PC-3 (cell line): ENCODE results near the gene ABCC12. TPM values are rescaled to one million over a fixed set of nuclear protein-coding genes. Genes with fewer than 3 reads are reported as not detected.

Experiments used
- ATAC-seq: fragments of 200-7000 bp; cut with Tn5 transposase; 2 replicates; pipeline ENCODE4 v1.9.1; 2020; ENCODE audit warnings: mild to moderate bottlenecking, moderate library complexity
- BruUV-seq: library from RNA; stranded (reverse); fragments of 400-500 nt; replicated peaks from 2 replicates; lab custom pipeline; 2021; lab: Mats Ljungman, UMichigan
- CTCF ChIA-PET: fragments of 300-600 bp; sonication (Branson Sonifier 250); formaldehyde crosslinking; loops from one replicate; lab custom pipeline; 2022; ENCODE audit warnings: antibody characterized with exemption; lab: Charles Lee
- POLR2A ChIA-PET: fragments of 300-600 bp; sonication (Branson Sonifier 250); formaldehyde crosslinking; loops from one replicate; lab custom pipeline; 2022; ENCODE audit warnings: antibody characterized with exemption; ENCODE audit not compliant: unreplicated experiment; lab: Charles Lee
- DNase-seq: peaks from one replicate; pipeline ENCODE4 v3.0.0-alpha.2; 2015
- H2AFZ ChIP-seq: fragments of 300-600 bp; sonication (generic); 2 replicates; pipeline ENCODE4 v1.6.0; 2016; ENCODE audit warnings: antibody characterized with exemption, low read length
- H3F3A ChIP-seq: fragments of 300-600 bp; sonication (generic); one replicate; pipeline ENCODE4 v1.6.0; 2017; ENCODE audit warnings: antibody characterized with exemption, low read length, control low read depth, mild to moderate bottlenecking; ENCODE audit not compliant: unreplicated experiment
- H3K27ac ChIP-seq: fragments of 300-600 bp; sonication (generic); 2 replicates; pipeline ENCODE4 v1.5.1; 2016; ENCODE audit warnings: mild to moderate bottlenecking, low read length
- H3K27me3 ChIP-seq: fragments of 300-600 bp; sonication (generic); 2 replicates; pipeline ENCODE4 v1.6.1; 2016; ENCODE audit warnings: low read length, mixed read lengths
- H3K36me3 ChIP-seq: fragments of 300-600 bp; sonication (generic); 2 replicates; pipeline ENCODE4 v1.6.1; 2016; ENCODE audit warnings: low read depth, mixed run types, low read length, mixed read lengths
- H3K4me1 ChIP-seq: fragments of 300-600 bp; sonication (generic); 2 replicates; pipeline ENCODE4 v1.5.1; 2016; ENCODE audit warnings: low read length; ENCODE audit not compliant: insufficient read depth
- H3K4me2 ChIP-seq: fragments of 300-600 bp; sonication (generic); 2 replicates; pipeline ENCODE4 v1.6.0; 2016; ENCODE audit warnings: low read length
- H3K4me3 ChIP-seq: fragments of 300-600 bp; sonication (generic); 2 replicates; pipeline ENCODE4 v1.5.1; 2016; ENCODE audit warnings: mild to moderate bottlenecking, low read length, mixed read lengths
- H3K79me2 ChIP-seq: fragments of 300-600 bp; sonication (generic); 2 replicates; pipeline ENCODE4 v1.6.1; 2017; ENCODE audit warnings: low read length, mixed read lengths
- H3K9ac ChIP-seq: fragments of 300-600 bp; sonication (generic); 2 replicates; pipeline ENCODE4 v1.6.0; 2016; ENCODE audit warnings: mild to moderate bottlenecking, low read length
- H3K9me2 ChIP-seq: fragments of 300-600 bp; sonication (generic); replicated peaks from 2 replicates; pipeline ENCODE4 v1.6.1; 2016; ENCODE audit warnings: mixed run types, low read length, mixed read lengths
- H3K9me3 ChIP-seq: fragments of 300-600 bp; sonication (generic); 2 replicates; pipeline ENCODE4 v1.6.1; 2016; ENCODE audit warnings: low read length, mixed read lengths
- H4K20me1 ChIP-seq: fragments of 300-600 bp; sonication (generic); 2 replicates; pipeline ENCODE4 v1.6.1; 2016; ENCODE audit warnings: low read length, mixed read lengths
- CTCF ChIP-seq: fragments of 300-600 bp; sonication (generic); conservative IDR thresholded peaks from 2 replicates; pipeline ENCODE4 v1.5.1; 2017; ENCODE audit warnings: antibody characterized with exemption, low read depth, mild to moderate bottlenecking, low read length
- EZH2 ChIP-seq: fragments of 300-600 bp; sonication (generic); IDR thresholded peaks from one replicate; pipeline ENCODE4 v1.6.1; 2017; ENCODE audit warnings: antibody characterized with exemption, mild to moderate bottlenecking, low read length; ENCODE audit not compliant: unreplicated experiment
- EZH2phosphoT487 ChIP-seq: fragments of 300-600 bp; sonication (generic); IDR thresholded peaks from 2 replicates; pipeline ENCODE4 v1.6.1; 2018; ENCODE audit warnings: mild to moderate bottlenecking, antibody characterized with exemption, low read length, borderline replicate concordance
- intact Hi-C: fragments of 100-400 bp; cut with micrococcal nuclease; formaldehyde crosslinking; loops from 2 replicates; pipeline ENCODE4 v1.9.0; 2023
- total RNA-seq: library from RNA; depleted of rRNA; stranded (reverse); fragments of >200 nt; gene quantifications from 2 replicates; pipeline ENCODE4 v1.2.3, GENCODE V29; 2014

Gene ABCC12
- total RNA-seq, 1 experiment from 2014 or later = not detected

- H3K36me3 ChIP-seq = no peaks in the 10 kb centered on the region
- H3K9me3 ChIP-seq = no peaks in the 10 kb centered on the region
- H3K9ac ChIP-seq = peak overlapping the region; percentile 47
- no TSS peak for BruUV-seq
- no peaks in the 10 kb centered on the region for H3K27me3 ChIP-seq
- H3K79me2 ChIP-seq = no peaks in the 10 kb centered on the region
- H3K4me2 ChIP-seq = peak overlapping the region; percentile 52
- TF ChIP-seq EZH2 = no peak
- no peak for TF ChIP-seq EZH2phosphoT487
- TF ChIP-seq CTCF = no peak
- no peak overlapping the region for H3K4me3 ChIP-seq
- peaks cover 25% of the 10 kb centered on the region for H3K4me1 ChIP-seq
- POLR2A ChIA-PET = no interaction called here
- H3K27ac ChIP-seq = peak overlapping the region; percentile 74
- CTCF ChIA-PET = no interaction called here
- H4K20me1 ChIP-seq = no peaks in the 10 kb centered on the region
- intact Hi-C loops = loop anchor here (2.0 to 5.0 kb wide), 2 partner anchors 31 to 91 kb away; no protein-coding TSS in a partner anchor
- peak; percentile 63 for ATAC-seq
- H3F3A ChIP-seq = no peaks in the 10 kb centered on the region
- no peaks in the 10 kb centered on the region for H3K9me2 ChIP-seq
- H2AFZ ChIP-seq = no peak overlapping the region
- DNase-seq = peak; percentile 78
These were observed 2.5 kb upstream of the ABCC12 start for GRCh38 chr16:48158296-48158695.

- TF ChIP-seq CTCF (no peak), EZH2 (no peak), EZH2phosphoT487 (no peak)
- H3K36me3 ChIP-seq = no peaks in the 10 kb centered on the region
- H3K4me2 ChIP-seq = peak overlapping the region; percentile 52
- no peaks in the 10 kb centered on the region for H3K9me3 ChIP-seq
- peak; percentile 12 for DNase-seq
- H3F3A ChIP-seq = no peaks in the 10 kb centered on the region
- H3K4me3 ChIP-seq = no peak overlapping the region
- no peaks in the 10 kb centered on the region for H3K27me3 ChIP-seq
- peak overlapping the region; percentile 74 for H3K27ac ChIP-seq
- peak; percentile 11 for ATAC-seq
- intact Hi-C loops = loop anchor here (2.0 to 5.0 kb wide), 3 partner anchors 31 to 1017 kb away; no protein-coding TSS in a partner anchor
- H3K9me2 ChIP-seq = no peaks in the 10 kb centered on the region
- BruUV-seq = no TSS peak
- no peaks in the 10 kb centered on the region for H4K20me1 ChIP-seq
- CTCF ChIA-PET = interaction anchor here (0.6 kb wide), 1 partner anchor 22 kb away, joined by 4 read pairs; no protein-coding TSS in a partner anchor
- H3K4me1 ChIP-seq = peaks cover 25% of the 10 kb centered on the region
- H2AFZ ChIP-seq = no peak overlapping the region
- POLR2A ChIA-PET = no interaction called here
- peak overlapping the region; percentile 47 for H3K9ac ChIP-seq
- no peaks in the 10 kb centered on the region for H3K79me2 ChIP-seq
These were observed 2.0 kb upstream of the ABCC12 start for GRCh38 chr16:48157794-48158193.

- no peak overlapping the region for H3K4me2 ChIP-seq
- CTCF ChIA-PET = interaction anchor here (0.6 kb wide), 1 partner anchor 21 kb away, joined by 4 read pairs; no protein-coding TSS in a partner anchor
- TF ChIP-seq CTCF (no peak), EZH2 (no peak), EZH2phosphoT487 (no peak)
- ATAC-seq (no peak), DNase-seq (no peak)
- H3K27ac ChIP-seq = peak overlapping the region; percentile 74
- no peaks in the 10 kb centered on the region for H3F3A ChIP-seq
- no TSS peak for BruUV-seq
- H3K79me2 ChIP-seq = no peaks in the 10 kb centered on the region
- H3K4me3 ChIP-seq = no peak overlapping the region
- no peaks in the 10 kb centered on the region for H4K20me1 ChIP-seq
- peaks cover 25% of the 10 kb centered on the region for H3K4me1 ChIP-seq
- POLR2A ChIA-PET = interaction anchor here (0.6 kb wide), 1 partner anchor 319 kb away, joined by 4 read pairs; no protein-coding TSS in a partner anchor
- no peaks in the 10 kb centered on the region for H3K36me3 ChIP-seq
- peak overlapping the region; percentile 47 for H3K9ac ChIP-seq
- intact Hi-C loops = loop anchor here (2.0 to 5.0 kb wide), 2 partner anchors 90 to 1017 kb away; no protein-coding TSS in a partner anchor
- H2AFZ ChIP-seq = peak overlapping the region; percentile 40; the same call in 1 of the 2 replicates
- H3K9me3 ChIP-seq = no peaks in the 10 kb centered on the region
- H3K27me3 ChIP-seq = no peaks in the 10 kb centered on the region
- no peaks in the 10 kb centered on the region for H3K9me2 ChIP-seq
These were observed 1.5 kb upstream of the ABCC12 start for GRCh38 chr16:48157302-48157701.
